ENCODE measurements around the gene PPP1R14C.
"Not testable (repeated sequence)": the region's sequence is repeated elsewhere in the genome, so short reads cannot be mapped to it uniquely, and the experiment has no call there.

The PPP1R14C gene

GRCh38 chr6:150182460-150183078 is 39.7 kb downstream of the PPP1R14C start:
- peaks cover 9% of the 10 kb centered on the region for H3K4me1 Mint-ChIP-seq (ENCODE audit: low read depth)
- no peaks in the 10 kb centered on the region for H3K36me3 Mint-ChIP-seq (ENCODE audit: low read depth)

GRCh38 chr6:150183105-150183504 is 40.3 kb downstream of the PPP1R14C start:
- H3K4me3 Mint-ChIP-seq, result no peak overlapping the region
- peaks cover 9% of the 10 kb centered on the region for H3K4me1 Mint-ChIP-seq (ENCODE audit: low read depth)
- DNase-seq (ENCODE audit: low spot score), result no peak
- peaks cover 17% of the 10 kb centered on the region for H3K27me3 Mint-ChIP-seq (ENCODE audit: low read depth)
- no peaks in the 10 kb centered on the region for H3K36me3 Mint-ChIP-seq (ENCODE audit: low read depth)
- no peaks in the 10 kb centered on the region for H3K9me3 Mint-ChIP-seq
- H3K27ac Mint-ChIP-seq, result no peak overlapping the region

More at GRCh38 chr6:150182460-150183078, 39.7 kb downstream of the PPP1R14C start:
- H3K4me3 Mint-ChIP-seq, result no peak overlapping the region
- no peaks in the 10 kb centered on the region for H3K9me3 Mint-ChIP-seq
- peaks cover 16% of the 10 kb centered on the region for H3K27me3 Mint-ChIP-seq (ENCODE audit: low read depth)
- H3K27ac Mint-ChIP-seq, result no peak overlapping the region
- no peak for DNase-seq (ENCODE audit: low spot score)

GRCh38 chr6:150183966-150184365 is 41.1 kb downstream of the PPP1R14C start:
- Mint-ChIP-seq H3K9me3 (no peaks in the 10 kb centered on the region), H3K4me1 (ENCODE audit: low read depth) (peaks cover 9% of the 10 kb centered on the region), H3K36me3 (ENCODE audit: low read depth) (no peaks in the 10 kb centered on the region), H3K27me3 (ENCODE audit: low read depth) (peaks cover 19% of the 10 kb centered on the region), H3K4me3 (no peak overlapping the region), H3K27ac (no peak overlapping the region)
- DNase-seq (ENCODE audit: low spot score), result no peak

GRCh38 chr6:150184850-150185731 is 42.2 kb downstream of the PPP1R14C start:
- H3K9me3 Mint-ChIP-seq, result no peaks in the 10 kb centered on the region
- no peak overlapping the region for H3K27ac Mint-ChIP-seq
- no peaks in the 10 kb centered on the region for H3K36me3 Mint-ChIP-seq (ENCODE audit: low read depth)
- DNase-seq (ENCODE audit: low spot score), result no peak
- no peak overlapping the region for H3K4me3 Mint-ChIP-seq
- H3K27me3 Mint-ChIP-seq (ENCODE audit: low read depth), result peaks cover 14% of the 10 kb centered on the region
- peaks cover 9% of the 10 kb centered on the region for H3K4me1 Mint-ChIP-seq (ENCODE audit: low read depth)

GRCh38 chr6:150185732-150186117 is 42.9 kb downstream of the PPP1R14C start:
- Mint-ChIP-seq H3K27ac (no peak overlapping the region), H3K36me3 (ENCODE audit: low read depth) (no peaks in the 10 kb centered on the region), H3K9me3 (no peaks in the 10 kb centered on the region), H3K4me1 (ENCODE audit: low read depth) (peaks cover 5% of the 10 kb centered on the region), H3K27me3 (ENCODE audit: low read depth) (peaks cover 10% of the 10 kb centered on the region), H3K4me3 (no peak overlapping the region)
- DNase-seq (ENCODE audit: low spot score), result no peak

GRCh38 chr6:150186129-150186898 is 43.5 kb downstream of the PPP1R14C start:
- H3K4me3 Mint-ChIP-seq, result no peak overlapping the region
- H3K9me3 Mint-ChIP-seq, result no peaks in the 10 kb centered on the region
- DNase-seq (ENCODE audit: low spot score), result no peak
- H3K4me1 Mint-ChIP-seq (ENCODE audit: low read depth), result peaks cover 5% of the 10 kb centered on the region
- peaks cover 11% of the 10 kb centered on the region for H3K27me3 Mint-ChIP-seq (ENCODE audit: low read depth)
- H3K36me3 Mint-ChIP-seq (ENCODE audit: low read depth), result no peaks in the 10 kb centered on the region
- H3K27ac Mint-ChIP-seq, result no peak overlapping the region

GRCh38 chr6:150187433-150187832 is 44.6 kb downstream of the PPP1R14C start:
- H3K9me3 Mint-ChIP-seq; H3K4me3 Mint-ChIP-seq; H3K27ac Mint-ChIP-seq; H3K36me3 Mint-ChIP-seq (ENCODE audit: low read depth); H3K4me1 Mint-ChIP-seq (ENCODE audit: low read depth); DNase-seq (ENCODE audit: low spot score): not testable (repeated sequence)
- peaks cover 14% of the 10 kb centered on the region for H3K27me3 Mint-ChIP-seq (ENCODE audit: low read depth)

GRCh38 chr6:150189122-150189521 is 46.3 kb downstream of the PPP1R14C start:
- no peaks in the 10 kb centered on the region for H3K9me3 Mint-ChIP-seq
- no peaks in the 10 kb centered on the region for H3K36me3 Mint-ChIP-seq (ENCODE audit: low read depth)
- H3K4me1 Mint-ChIP-seq (ENCODE audit: low read depth), result peaks cover 5% of the 10 kb centered on the region
- H3K27me3 Mint-ChIP-seq (ENCODE audit: low read depth), result peaks cover 14% of the 10 kb centered on the region
- H3K27ac Mint-ChIP-seq, result no peak overlapping the region
- DNase-seq (ENCODE audit: low spot score), result no peak
- no peak overlapping the region for H3K4me3 Mint-ChIP-seq

GRCh38 chr6:150191809-150192208 is 49.0 kb downstream of the PPP1R14C start:
- Mint-ChIP-seq H3K4me3 (no peak overlapping the region), H3K27me3 (ENCODE audit: low read depth) (peaks cover 24% of the 10 kb centered on the region), H3K9me3 (no peaks in the 10 kb centered on the region), H3K27ac (no peak overlapping the region), H3K4me1 (ENCODE audit: low read depth) (no peaks in the 10 kb centered on the region), H3K36me3 (ENCODE audit: low read depth) (no peaks in the 10 kb centered on the region)
- no peak for DNase-seq (ENCODE audit: low spot score)

- no peak for DNase-seq (ENCODE audit: low spot score)
- Mint-ChIP-seq H3K36me3 (ENCODE audit: low read depth) (no peaks in the 10 kb centered on the region), H3K27ac (no peak overlapping the region), H3K27me3 (ENCODE audit: low read depth) (peaks cover 22% of the 10 kb centered on the region), H3K4me3 (no peak overlapping the region), H3K9me3 (no peaks in the 10 kb centered on the region), H3K4me1 (ENCODE audit: low read depth) (no peaks in the 10 kb centered on the region)
These were observed 51.4 kb downstream of the PPP1R14C start for GRCh38 chr6:150194195-150194594.

GRCh38 chr6:150195996-150196417 is 53.2 kb downstream of the PPP1R14C start:
- H3K27ac Mint-ChIP-seq, result no peak overlapping the region
- H3K9me3 Mint-ChIP-seq, result no peaks in the 10 kb centered on the region
- H3K27me3 Mint-ChIP-seq (ENCODE audit: low read depth), result peaks cover 18% of the 10 kb centered on the region
- no peak overlapping the region for H3K4me3 Mint-ChIP-seq
- H3K4me1 Mint-ChIP-seq (ENCODE audit: low read depth), result no peaks in the 10 kb centered on the region
- DNase-seq (ENCODE audit: low spot score), result no peak
- H3K36me3 Mint-ChIP-seq (ENCODE audit: low read depth), result no peaks in the 10 kb centered on the region

GRCh38 chr6:150196942-150197745 is 54.3 kb downstream of the PPP1R14C start:
- no peak overlapping the region for H3K4me3 Mint-ChIP-seq
- no peak overlapping the region for H3K27ac Mint-ChIP-seq
- DNase-seq (ENCODE audit: low spot score), result no peak
- H3K36me3 Mint-ChIP-seq (ENCODE audit: low read depth), result no peaks in the 10 kb centered on the region
- no peaks in the 10 kb centered on the region for H3K4me1 Mint-ChIP-seq (ENCODE audit: low read depth)
- no peaks in the 10 kb centered on the region for H3K9me3 Mint-ChIP-seq
- H3K27me3 Mint-ChIP-seq (ENCODE audit: low read depth), result peaks cover 14% of the 10 kb centered on the region

GRCh38 chr6:150198532-150198931 is 55.7 kb downstream of the PPP1R14C start:
- Mint-ChIP-seq H3K27me3 (ENCODE audit: low read depth) (peaks cover 14% of the 10 kb centered on the region), H3K9me3 (no peaks in the 10 kb centered on the region), H3K4me3 (no peak overlapping the region)

More at GRCh38 chr6:150198532-150198931, 55.7 kb downstream of the PPP1R14C start:
- H3K4me1 Mint-ChIP-seq (ENCODE audit: low read depth), result no peaks in the 10 kb centered on the region
- no peak for DNase-seq (ENCODE audit: low spot score)
- no peak overlapping the region for H3K27ac Mint-ChIP-seq
- no peaks in the 10 kb centered on the region for H3K36me3 Mint-ChIP-seq (ENCODE audit: low read depth)

Data from T-helper 2 cell treated with Interferon-gamma antibody and Interleukin-4, amounts not matched to agents 5 μg/mL and 100 μg/mL, for 36 hours (primary cell).